HG02852 (cell line): ENCODE data around the gene RAB26.
"Not testable (repeated sequence)": the region's sequence is repeated elsewhere in the genome, so short reads cannot be mapped to it uniquely, and the experiment has no call there.

Experiments
- ATAC-seq: cut with Tn5 transposase; IDR thresholded peaks from one replicate; pipeline ENCODE4 v1.9.1; 2021; ENCODE audit warnings: mild to moderate bottlenecking, moderate library complexity; ENCODE audit not compliant: unreplicated experiment

Gene RAB26

GRCh38 chr16:2194166-2194834 is 45.9 kb downstream of the RAB26 start:
- no peak for ATAC-seq

- ATAC-seq = no peak
Measured at GRCh38 chr16:2194852-2195321, 46.5 kb downstream of the RAB26 start.

GRCh38 chr16:2195322-2196161 is 47.1 kb downstream of the RAB26 start:
- no peak for ATAC-seq

- no peak for ATAC-seq
Measured at GRCh38 chr16:2196162-2196980, 47.9 kb downstream of the RAB26 start, which contains the start of gene CASKIN1. Gene CASKIN1, minus strand, starts transcription at chr16:2196605. Its CDS starts 173 bp downstream, at chr16:2196432.

GRCh38 chr16:2196981-2197511 is 48.6 kb downstream of the RAB26 start:
- ATAC-seq = no peak

- ATAC-seq = no peak
Measured at GRCh38 chr16:2197765-2198164, 49.3 kb downstream of the RAB26 start.

- no peak for ATAC-seq
Measured at GRCh38 chr16:2198283-2198682, 49.9 kb downstream of the RAB26 start.

GRCh38 chr16:2199095-2199494 is 50.7 kb downstream of the RAB26 start:
- ATAC-seq = no peak

GRCh38 chr16:2199621-2200139 is 51.3 kb downstream of the RAB26 start:
- ATAC-seq = no peak

GRCh38 chr16:2200313-2200712 is 51.9 kb downstream of the RAB26 start:
- no peak for ATAC-seq

- not testable (repeated sequence) for ATAC-seq
Measured at GRCh38 chr16:2203119-2203688, 54.8 kb downstream of the RAB26 start.
